DND-41 (cell line): Measurements from ENCODE around the gene GIMAP8.

Experiments used
- EZH2 ChIP-seq: IDR thresholded peaks from 3 replicates; pipeline ENCODE4 v1.6.1; 2012; ENCODE audit warnings: borderline replicate concordance, low read depth, mild to moderate bottlenecking, moderate library complexity, low read length, inconsistent platforms; ENCODE audit not compliant: severe bottlenecking
- TF ChIP-seq, protein P1 (sequence below): IDR thresholded peaks from 2 replicates; pipeline ENCODE4 v1.5.1; 2012; ENCODE audit warnings: borderline replicate concordance, low read length, moderate library complexity, mild to moderate bottlenecking; ENCODE audit not compliant: poor library complexity, severe bottlenecking; ENCODE audit errors: extremely low read depth

DNA sequence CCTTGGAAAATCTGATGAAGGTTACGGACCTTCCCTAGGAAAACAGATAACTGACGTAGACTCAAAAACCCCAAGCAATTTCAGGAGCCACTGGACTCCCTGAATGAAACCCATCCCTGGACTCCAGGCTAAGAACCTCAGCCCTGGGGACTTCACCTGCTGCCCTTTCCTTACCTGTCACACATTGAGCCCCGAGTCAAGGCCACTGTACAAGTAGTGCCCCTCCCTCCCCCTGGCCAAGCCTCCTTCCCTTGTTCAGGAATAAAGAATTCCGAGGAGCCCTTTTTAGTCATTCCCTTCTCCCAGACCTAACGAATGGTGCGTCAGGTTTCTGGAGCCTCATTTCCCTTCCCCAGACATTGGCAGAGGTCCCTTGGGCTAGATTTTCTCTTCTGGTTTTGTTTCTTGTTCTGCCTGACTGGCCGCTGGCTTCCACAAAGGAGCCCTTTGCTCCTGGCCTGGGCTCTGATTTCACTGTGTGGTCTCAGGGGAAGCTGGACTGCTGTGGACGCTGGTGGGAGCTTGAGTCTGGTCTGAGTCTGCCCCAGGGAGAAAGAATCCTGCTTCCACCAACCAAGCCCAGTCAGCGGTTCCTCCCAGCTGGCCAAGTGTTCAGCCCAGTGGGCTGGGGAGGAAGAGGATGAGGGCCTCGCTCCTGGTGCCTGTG lies 39.6 kb upstream of the GIMAP8 start:
- no peak for TF ChIP-seq EZH2
- TF ChIP-seq, protein P1, sequence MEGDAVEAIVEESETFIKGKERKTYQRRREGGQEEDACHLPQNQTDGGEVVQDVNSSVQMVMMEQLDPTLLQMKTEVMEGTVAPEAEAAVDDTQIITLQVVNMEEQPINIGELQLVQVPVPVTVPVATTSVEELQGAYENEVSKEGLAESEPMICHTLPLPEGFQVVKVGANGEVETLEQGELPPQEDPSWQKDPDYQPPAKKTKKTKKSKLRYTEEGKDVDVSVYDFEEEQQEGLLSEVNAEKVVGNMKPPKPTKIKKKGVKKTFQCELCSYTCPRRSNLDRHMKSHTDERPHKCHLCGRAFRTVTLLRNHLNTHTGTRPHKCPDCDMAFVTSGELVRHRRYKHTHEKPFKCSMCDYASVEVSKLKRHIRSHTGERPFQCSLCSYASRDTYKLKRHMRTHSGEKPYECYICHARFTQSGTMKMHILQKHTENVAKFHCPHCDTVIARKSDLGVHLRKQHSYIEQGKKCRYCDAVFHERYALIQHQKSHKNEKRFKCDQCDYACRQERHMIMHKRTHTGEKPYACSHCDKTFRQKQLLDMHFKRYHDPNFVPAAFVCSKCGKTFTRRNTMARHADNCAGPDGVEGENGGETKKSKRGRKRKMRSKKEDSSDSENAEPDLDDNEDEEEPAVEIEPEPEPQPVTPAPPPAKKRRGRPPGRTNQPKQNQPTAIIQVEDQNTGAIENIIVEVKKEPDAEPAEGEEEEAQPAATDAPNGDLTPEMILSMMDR = no peak
